Measurements from ENCODE around the gene TAS2R1.

Gene TAS2R1

DNA sequence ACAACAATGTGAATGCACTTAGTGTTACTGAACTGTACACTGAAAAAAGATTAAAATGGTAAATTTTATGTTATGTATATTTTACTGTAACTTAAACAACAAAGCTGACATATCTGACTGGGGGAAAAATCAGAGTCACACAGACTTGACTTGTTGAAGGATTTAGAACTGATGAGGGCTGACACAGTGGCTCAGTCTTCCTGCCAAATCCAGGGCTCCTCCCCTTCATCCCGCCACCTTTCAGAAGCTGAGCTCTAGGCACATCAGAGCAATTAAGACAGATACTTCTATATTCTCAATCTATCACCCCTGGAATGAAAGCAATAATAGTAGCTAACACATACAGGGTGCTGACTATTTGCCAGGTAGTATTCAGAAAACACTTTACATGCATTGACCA, 27.7 kb upstream of the TAS2R1 start:
- no peak for TF ChIP-seq CTCF (conservative IDR thresholded peaks at IDR 0.05; ENCODE audit: low read depth, low read length)
- no peak for DNase-seq (ENCODE audit: low read depth)
- no peak overlapping the region for H3K4me3 ChIP-seq (ENCODE audit: low read depth, low read length)

DNA sequence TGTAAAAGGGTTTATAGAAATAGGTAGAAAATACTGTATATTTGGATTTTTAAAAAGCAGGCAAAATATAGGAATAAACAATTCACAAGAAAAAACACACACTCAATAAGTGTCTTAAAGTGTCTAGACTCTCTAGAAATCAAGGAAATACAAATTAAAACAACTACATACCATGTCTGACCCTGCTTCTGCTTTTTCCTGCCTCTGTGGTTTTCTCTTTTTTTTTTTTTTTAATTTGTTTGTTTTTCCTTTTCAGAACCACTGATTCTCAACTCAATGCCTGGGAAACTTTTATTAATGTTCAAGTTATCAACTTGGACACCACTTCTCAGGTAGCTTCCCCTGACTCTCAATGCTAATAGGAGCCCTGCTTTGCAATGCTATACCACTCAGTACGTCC, 25.5 kb upstream of the TAS2R1 start:
- DNase-seq (ENCODE audit: low read depth) = peak; percentile 50
- H3K4me3 ChIP-seq (ENCODE audit: low read depth, low read length) = no peak overlapping the region

DNA sequence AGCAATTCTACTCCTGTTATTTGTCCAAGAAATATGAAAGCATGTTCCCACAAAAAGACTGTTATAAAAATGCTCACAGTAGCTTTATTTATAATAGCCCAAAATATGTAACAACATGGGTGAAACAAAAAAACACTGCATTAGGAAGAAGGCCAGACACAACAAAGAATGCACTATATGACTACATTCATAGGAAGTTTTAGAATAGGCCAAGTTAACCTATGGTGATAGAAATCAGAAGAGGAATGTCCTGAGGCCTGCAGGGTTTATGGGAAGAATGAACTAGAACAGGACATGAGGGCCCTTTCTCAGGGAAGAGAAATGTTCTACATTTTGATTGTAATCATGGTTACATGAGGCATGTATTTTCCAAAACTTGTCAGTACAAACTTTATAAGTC, 24.7 kb upstream of the TAS2R1 start:
- no peak for TF ChIP-seq CTCF (conservative IDR thresholded peaks at IDR 0.05; ENCODE audit: low read depth, low read length)
- H3K4me3 ChIP-seq (ENCODE audit: low read depth, low read length) = no peak overlapping the region
- peak; percentile 84 for DNase-seq (ENCODE audit: low read depth)

More for the DNA sequence above, 25.5 kb upstream of the TAS2R1 start:
- TF ChIP-seq CTCF (conservative IDR thresholded peaks at IDR 0.05; ENCODE audit: low read depth, low read length) = no peak

DNA sequence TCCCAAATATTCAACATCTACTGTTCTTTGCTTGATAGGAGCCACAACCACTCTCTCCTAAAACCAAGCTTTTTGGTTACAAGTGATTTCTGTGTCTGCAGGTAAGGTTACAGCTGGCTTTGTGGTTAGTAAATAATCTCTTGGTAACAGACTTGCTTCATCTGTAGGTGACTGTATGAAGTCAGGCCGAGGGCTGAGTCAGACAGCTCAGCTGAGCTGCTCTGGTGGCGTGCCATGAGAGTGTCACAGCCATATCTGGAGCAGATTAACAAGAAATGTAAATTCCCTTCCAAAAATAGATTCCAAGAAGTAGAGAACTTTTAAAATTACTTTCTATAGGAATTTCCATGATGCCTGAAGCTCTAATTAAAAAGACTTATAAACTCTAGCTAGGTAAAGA, 23.7 kb upstream of the TAS2R1 start:
- H3K4me3 ChIP-seq (ENCODE audit: low read depth, low read length) = no peak overlapping the region
- DNase-seq (ENCODE audit: low read depth) = peak; percentile 94
- TF ChIP-seq CTCF (conservative IDR thresholded peaks at IDR 0.05; ENCODE audit: low read depth, low read length) = no peak

DNA sequence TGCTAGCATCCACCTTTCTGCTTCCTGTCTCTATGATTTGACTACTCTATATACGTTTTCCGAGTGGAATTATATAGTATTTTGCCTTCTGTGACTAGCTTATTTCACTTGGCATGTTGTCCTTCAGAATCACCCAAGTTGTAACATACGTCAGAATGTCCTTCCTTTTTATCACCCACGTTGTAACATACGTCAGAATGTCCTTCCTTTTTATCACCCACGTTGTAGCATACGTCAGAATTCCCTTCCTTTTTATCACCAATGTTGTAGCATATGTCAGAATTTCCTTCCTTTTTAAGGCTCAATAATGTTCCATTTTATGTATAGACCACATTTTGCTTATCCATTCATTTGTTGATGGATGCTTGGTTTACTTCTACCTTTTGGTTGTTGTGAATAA, 22.9 kb upstream of the TAS2R1 start:
- no peak for DNase-seq (ENCODE audit: low read depth)
- no peak for TF ChIP-seq CTCF (conservative IDR thresholded peaks at IDR 0.05; ENCODE audit: low read depth, low read length)

GRCh38 chr5:9652295-9652694, 22.1 kb upstream of the TAS2R1 start:
- H3K4me3 ChIP-seq (ENCODE audit: low read depth, low read length) = no peak overlapping the region
- TF ChIP-seq CTCF (conservative IDR thresholded peaks at IDR 0.05; ENCODE audit: low read depth, low read length) = no peak
- DNase-seq (ENCODE audit: low read depth) = no peak

More for the DNA sequence above, 22.9 kb upstream of the TAS2R1 start:
- H3K4me3 ChIP-seq (ENCODE audit: low read depth, low read length) = no peak overlapping the region

DNA sequence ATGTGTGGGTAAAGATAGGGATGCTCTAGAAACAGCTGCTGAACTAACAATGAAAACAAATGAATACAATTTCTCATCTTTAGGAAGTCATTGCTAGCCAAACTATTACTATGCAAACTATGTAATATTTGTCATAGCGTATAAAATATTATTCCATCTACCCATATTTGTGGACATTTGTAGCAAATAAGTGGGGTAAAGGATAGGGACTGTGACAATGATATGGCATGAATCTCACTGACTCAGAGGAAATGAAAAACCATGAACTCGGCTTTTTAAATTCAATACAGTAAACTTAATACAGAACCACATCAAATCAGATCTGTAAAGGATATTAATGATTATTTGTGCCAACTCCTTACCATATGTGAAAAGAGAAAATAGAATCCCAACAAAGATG, 16.7 kb upstream of the TAS2R1 start:
- no peak for TF ChIP-seq CTCF (conservative IDR thresholded peaks at IDR 0.05; ENCODE audit: low read depth, low read length)
- H3K4me3 ChIP-seq (ENCODE audit: low read depth, low read length) = no peak overlapping the region

More for the DNA sequence above, 16.7 kb upstream of the TAS2R1 start:
- DNase-seq (ENCODE audit: low read depth) = no peak

Data from choroid plexus epithelial cell (primary cell).